Mesothelial cell of epicardium (in vitro differentiated cells): ENCODE data around the gene ATL3. TPM values are rescaled to one million over a fixed set of nuclear protein-coding genes. Genes with fewer than 3 reads are reported as not detected.
A peak's percentile ranks its signal among the peaks of the same experiment; 100 is the strongest.

Experiments used
- DNase-seq, 2 experiments: peaks; one replicate each; pipeline ENCODE4 v3.0.0; 2021; ENCODE audit warnings: low spot score in 2 of 2; ENCODE audit not compliant: unreplicated experiment in 2 of 2
- H3K27ac Mint-ChIP-seq: 2 replicates; pipeline ENCODE4 v1.8.0; 2021; ENCODE audit warnings: mixed read lengths
- H3K27me3 Mint-ChIP-seq: 2 replicates; pipeline ENCODE4 v1.8.0; 2021; ENCODE audit warnings: low read depth, mixed read lengths
- H3K36me3 Mint-ChIP-seq: 2 replicates; pipeline ENCODE4 v1.8.0; 2021; ENCODE audit warnings: mixed read lengths
- H3K4me1 Mint-ChIP-seq: 2 replicates; pipeline ENCODE4 v1.8.0; 2021; ENCODE audit warnings: mixed read lengths
- H3K4me3 Mint-ChIP-seq: 2 replicates; pipeline ENCODE4 v1.8.0; 2021; ENCODE audit warnings: mild to moderate bottlenecking, moderate library complexity, mixed read lengths
- H3K9me3 Mint-ChIP-seq: 2 replicates; pipeline ENCODE4 v1.8.0; 2021; ENCODE audit warnings: mixed read lengths
- total RNA-seq: library from RNA; stranded (reverse); gene quantifications from 3 replicates; pipeline ENCODE4 v1.2.1, GENCODE V29; 2021
- TF ChIP-seq, protein P1 (sequence below): fragments of 200-600 bp; sonication (generic); IDR thresholded peaks from one replicate; pipeline ENCODE4 v1.5.0; 2021; ENCODE audit warnings: antibody characterized with exemption; ENCODE audit not compliant: unreplicated experiment

The ATL3 gene, protein sequence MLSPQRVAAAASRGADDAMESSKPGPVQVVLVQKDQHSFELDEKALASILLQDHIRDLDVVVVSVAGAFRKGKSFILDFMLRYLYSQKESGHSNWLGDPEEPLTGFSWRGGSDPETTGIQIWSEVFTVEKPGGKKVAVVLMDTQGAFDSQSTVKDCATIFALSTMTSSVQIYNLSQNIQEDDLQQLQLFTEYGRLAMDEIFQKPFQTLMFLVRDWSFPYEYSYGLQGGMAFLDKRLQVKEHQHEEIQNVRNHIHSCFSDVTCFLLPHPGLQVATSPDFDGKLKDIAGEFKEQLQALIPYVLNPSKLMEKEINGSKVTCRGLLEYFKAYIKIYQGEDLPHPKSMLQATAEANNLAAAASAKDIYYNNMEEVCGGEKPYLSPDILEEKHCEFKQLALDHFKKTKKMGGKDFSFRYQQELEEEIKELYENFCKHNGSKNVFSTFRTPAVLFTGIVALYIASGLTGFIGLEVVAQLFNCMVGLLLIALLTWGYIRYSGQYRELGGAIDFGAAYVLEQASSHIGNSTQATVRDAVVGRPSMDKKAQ
- 19.6 to 21.6 TPM (median 20.0 TPM) in 3 replicates for total RNA-seq

GRCh38 chr11:63671322-63672155 lies at the start of gene ATL3:
TSS of gene ATL3 (minus strand) at chr11:63671376. CDS start at chr11:63671335, 41 bp downstream.
- Mint-ChIP-seq H3K9me3 (no peaks in the 10 kb centered on the region), H3K4me3 (peak within 1 kb of the TSS; percentile 74), H3K27ac (peak within 1 kb of the TSS; percentile 74), H3K36me3 (no peaks in the 10 kb centered on the region), H3K4me1 (peaks cover 13% of the 10 kb centered on the region), H3K27me3 (no peaks in the 10 kb centered on the region)
- TF ChIP-seq, protein P1, sequence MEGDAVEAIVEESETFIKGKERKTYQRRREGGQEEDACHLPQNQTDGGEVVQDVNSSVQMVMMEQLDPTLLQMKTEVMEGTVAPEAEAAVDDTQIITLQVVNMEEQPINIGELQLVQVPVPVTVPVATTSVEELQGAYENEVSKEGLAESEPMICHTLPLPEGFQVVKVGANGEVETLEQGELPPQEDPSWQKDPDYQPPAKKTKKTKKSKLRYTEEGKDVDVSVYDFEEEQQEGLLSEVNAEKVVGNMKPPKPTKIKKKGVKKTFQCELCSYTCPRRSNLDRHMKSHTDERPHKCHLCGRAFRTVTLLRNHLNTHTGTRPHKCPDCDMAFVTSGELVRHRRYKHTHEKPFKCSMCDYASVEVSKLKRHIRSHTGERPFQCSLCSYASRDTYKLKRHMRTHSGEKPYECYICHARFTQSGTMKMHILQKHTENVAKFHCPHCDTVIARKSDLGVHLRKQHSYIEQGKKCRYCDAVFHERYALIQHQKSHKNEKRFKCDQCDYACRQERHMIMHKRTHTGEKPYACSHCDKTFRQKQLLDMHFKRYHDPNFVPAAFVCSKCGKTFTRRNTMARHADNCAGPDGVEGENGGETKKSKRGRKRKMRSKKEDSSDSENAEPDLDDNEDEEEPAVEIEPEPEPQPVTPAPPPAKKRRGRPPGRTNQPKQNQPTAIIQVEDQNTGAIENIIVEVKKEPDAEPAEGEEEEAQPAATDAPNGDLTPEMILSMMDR = no peak
- peak; percentile 84 to 91 for DNase-seq

GRCh38 chr11:63720611-63721010 lies 49.4 kb upstream of the ATL3 start:
- no peaks in the 10 kb centered on the region for H3K9me3 Mint-ChIP-seq
- no peak overlapping the region for H3K4me3 Mint-ChIP-seq
- H3K27me3 Mint-ChIP-seq = no peaks in the 10 kb centered on the region
- no peak for DNase-seq
- no peaks in the 10 kb centered on the region for H3K36me3 Mint-ChIP-seq
- H3K27ac Mint-ChIP-seq = peak overlapping the region; percentile 54
- TF ChIP-seq, protein P1 = no peak
- H3K4me1 Mint-ChIP-seq = peaks cover 16% of the 10 kb centered on the region

DNA sequence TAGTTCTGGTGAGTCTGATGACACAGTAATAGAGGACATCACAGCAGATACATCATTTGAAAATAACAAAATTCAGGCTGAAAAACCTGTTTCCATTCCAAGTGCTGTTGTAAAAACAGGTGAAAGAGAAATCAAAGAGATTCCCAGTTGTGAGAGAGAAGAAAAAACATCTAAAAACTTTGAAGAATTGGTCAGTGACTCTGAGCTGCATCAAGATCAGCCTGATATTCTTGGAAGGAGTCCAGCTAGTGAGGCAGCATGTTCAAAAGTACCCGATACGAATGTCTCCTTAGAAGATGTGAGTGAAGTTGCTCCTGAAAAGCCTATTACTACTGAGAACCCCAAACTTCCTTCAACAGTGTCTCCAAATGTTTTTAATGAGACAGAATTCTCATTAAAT lies 48.8 kb upstream of the ATL3 start:
- DNase-seq = no peak
- H3K27ac Mint-ChIP-seq = peak overlapping the region; percentile 54
- TF ChIP-seq, protein P1 = no peak
- H3K27me3 Mint-ChIP-seq = no peaks in the 10 kb centered on the region
- no peak overlapping the region for H3K4me3 Mint-ChIP-seq
- no peaks in the 10 kb centered on the region for H3K36me3 Mint-ChIP-seq
- peaks cover 16% of the 10 kb centered on the region for H3K4me1 Mint-ChIP-seq
- H3K9me3 Mint-ChIP-seq = no peaks in the 10 kb centered on the region

DNA sequence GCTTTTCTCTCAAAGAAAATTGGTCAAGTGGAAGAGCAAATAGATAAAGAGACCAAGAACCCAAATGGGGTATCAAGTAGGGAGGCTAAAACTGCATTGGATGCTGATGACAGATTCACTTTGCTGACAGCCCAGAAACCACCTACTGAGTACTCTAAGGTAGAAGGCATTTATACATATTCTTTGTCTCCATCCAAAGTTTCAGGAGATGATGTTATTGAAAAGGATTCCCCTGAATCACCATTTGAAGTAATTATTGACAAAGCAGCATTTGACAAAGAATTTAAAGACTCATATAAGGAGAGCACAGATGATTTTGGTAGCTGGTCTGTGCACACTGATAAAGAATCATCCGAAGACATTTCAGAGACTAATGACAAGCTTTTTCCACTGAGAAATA lies 47.8 kb upstream of the ATL3 start:
- Mint-ChIP-seq H3K36me3 (no peaks in the 10 kb centered on the region), H3K4me1 (peaks cover 16% of the 10 kb centered on the region)

DNA sequence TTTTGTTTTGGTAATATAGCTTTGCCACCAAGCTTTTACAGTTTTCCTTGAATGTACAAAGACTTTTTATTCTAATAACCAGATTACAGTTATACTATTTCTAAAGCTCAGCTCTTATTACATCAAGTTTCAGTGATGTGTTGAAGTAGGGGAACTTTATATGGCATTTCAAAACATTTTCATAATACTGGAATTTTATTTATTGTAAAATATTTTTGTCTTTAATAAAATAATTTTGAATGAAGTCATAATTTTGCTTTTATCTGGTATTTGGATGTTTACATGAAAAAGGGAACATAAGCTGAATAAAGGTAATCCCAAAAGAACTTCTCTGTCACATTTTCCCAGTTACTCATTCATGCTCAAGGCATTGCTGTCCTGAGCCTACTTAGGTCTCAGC lies 44.9 kb upstream of the ATL3 start:
- Mint-ChIP-seq H3K9me3 (no peaks in the 10 kb centered on the region), H3K4me3 (no peak overlapping the region), H3K36me3 (no peaks in the 10 kb centered on the region), H3K27ac (no peak overlapping the region), H3K4me1 (peaks cover 16% of the 10 kb centered on the region), H3K27me3 (no peaks in the 10 kb centered on the region)
- DNase-seq = no peak
- TF ChIP-seq, protein P1 = no peak

More for the DNA sequence above, 47.8 kb upstream of the ATL3 start:
- Mint-ChIP-seq H3K9me3 (no peaks in the 10 kb centered on the region), H3K27me3 (no peaks in the 10 kb centered on the region), H3K4me3 (no peak overlapping the region), H3K27ac (no peak overlapping the region)
- no peak for DNase-seq
- TF ChIP-seq, protein P1 = no peak
